Pulmonary artery endothelial cell (primary cell): ENCODE data around the gene PAM16. TPM values are rescaled to one million over a fixed set of nuclear protein-coding genes. Genes with fewer than 3 reads are reported as not detected.
A peak's percentile ranks its signal among the peaks of the same experiment; 100 is the strongest.
"Not testable (repeated sequence)": the region's sequence is repeated elsewhere in the genome, so short reads cannot be mapped to it uniquely, and the experiment has no call there.

Experiments used
- DNase-seq: peaks from one replicate; pipeline ENCODE4 v3.0.0-alpha.2; 2011; ENCODE audit warnings: low read depth, low spot score
- total RNA-seq: library from RNA; depleted of rRNA; stranded (reverse); fragments of >200 nt; gene quantifications from 2 replicates; pipeline ENCODE4 v1.2.3, GENCODE V29; 2014

PAM16 gene
- total RNA-seq, 1 donor from 2014 or later = 26.4 TPM

GRCh38 chr16:4336701-4337539, 14.2 kb downstream of the PAM16 start:
- DNase-seq = no peak

DNA sequence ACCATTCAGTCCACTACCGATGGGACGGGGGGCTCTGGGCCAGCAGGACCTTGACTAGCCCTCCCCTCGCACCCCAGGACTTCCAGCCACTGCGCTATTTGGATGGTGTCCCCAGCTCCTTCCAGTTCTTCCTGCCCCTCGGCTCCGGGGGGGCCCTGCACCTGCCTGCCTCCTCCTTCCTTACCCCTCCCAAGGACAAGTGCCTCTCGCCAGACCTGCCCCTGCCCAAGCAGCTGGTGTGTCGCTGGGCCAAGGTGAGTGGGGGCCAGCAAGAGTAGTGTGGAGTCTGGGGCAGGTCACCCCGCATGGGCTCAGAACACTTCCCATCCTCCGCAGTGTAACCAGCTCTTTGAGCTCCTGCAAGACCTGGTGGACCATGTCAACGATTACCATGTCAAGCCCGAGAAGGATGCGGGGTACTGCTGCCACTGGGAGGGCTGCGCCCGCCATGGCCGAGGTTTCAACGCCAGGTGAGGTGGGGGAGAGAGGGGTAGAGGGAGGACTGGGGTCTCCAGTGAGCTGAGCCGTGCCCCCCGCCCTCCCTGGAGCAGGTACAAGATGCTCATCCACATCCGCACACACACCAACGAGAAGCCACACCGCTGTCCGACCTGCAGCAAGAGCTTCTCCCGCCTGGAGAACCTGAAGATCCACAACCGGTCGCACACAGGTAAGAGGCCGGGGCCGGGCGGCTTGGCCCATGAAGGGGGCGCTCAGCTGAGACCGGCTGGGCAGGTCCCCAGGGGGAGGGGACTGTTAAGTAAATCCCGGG, 16.2 kb downstream of the PAM16 start:
- DNase-seq = no peak

DNA sequence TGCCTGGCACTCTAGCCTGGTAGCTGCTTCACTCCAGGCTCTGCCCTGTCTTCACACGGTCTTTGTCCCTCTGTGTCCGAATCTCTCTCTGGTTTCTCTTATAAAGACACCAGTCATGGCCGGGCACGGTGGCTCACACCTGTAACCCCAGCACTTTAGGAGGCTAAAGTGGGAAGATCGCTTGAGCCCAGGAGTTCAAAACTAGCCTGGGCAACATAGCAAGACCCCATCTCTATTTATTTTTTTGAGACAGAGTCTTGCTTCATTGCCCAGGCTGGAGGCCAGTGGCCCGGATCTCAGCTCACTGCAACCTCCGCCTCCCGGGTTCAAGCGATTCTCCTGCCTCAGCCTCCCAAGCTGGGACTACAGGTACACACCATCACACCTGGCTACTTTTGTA, 17.4 kb downstream of the PAM16 start:
- not testable (repeated sequence) for DNase-seq

- DNase-seq = no peak
These were observed 17.8 kb downstream of the PAM16 start for GRCh38 chr16:4333308-4333638.

GRCh38 chr16:4332623-4333307, 18.4 kb downstream of the PAM16 start:
- no peak for DNase-seq

DNA sequence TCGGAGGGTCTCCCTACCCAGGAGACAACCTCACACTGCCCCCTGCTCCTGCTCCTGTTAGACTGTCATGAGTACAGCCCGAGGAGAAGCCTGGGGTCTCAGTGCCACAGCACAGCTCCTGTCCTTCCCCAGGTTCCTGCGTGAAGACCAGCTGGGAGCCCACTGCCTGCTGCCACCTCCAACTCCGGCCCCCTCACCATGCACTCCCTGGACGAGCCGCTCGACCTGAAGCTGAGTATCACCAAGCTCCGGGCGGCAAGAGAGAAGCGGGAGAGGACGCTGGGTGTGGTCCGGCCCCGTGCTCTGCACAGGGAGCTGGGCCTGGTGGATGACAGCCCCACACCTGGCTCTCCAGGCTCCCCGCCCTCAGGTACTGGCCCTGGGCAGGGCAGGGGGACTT, 19.0 kb downstream of the PAM16 start:
- DNase-seq = no peak

DNA sequence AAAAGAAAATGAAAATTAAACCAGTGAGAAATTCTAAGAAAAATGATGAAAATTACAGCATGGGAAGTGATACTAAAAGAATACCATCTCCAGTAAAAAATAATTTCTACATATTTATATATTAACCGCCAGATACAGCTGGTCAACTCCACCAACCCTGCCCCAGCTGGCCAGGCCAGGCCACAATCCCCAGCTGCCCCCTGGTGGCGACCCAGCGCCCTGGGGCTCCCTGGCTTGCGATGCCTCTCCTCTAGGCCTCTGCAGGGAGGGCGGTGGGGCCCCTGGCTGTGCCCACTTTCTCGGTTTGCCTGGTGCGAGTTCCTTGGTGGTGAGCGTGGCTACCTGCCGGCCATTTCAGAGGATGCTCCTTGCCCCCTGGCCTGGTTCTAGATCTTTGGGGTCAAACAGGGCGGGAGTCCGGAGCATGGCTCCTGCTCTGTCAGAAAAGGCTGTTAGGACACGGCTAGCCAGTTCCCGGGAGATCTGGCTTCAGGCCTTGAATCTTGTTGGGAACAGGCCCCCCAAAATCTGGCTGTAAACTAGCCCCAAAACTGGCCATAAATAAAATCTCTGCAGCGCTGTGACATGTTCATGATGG, 20.7 kb downstream of the PAM16 start:
- peak; percentile 27 for DNase-seq

- DNase-seq = no peak
These were observed 22.0 kb downstream of the PAM16 start for GRCh38 chr16:4328782-4329775.

DNA sequence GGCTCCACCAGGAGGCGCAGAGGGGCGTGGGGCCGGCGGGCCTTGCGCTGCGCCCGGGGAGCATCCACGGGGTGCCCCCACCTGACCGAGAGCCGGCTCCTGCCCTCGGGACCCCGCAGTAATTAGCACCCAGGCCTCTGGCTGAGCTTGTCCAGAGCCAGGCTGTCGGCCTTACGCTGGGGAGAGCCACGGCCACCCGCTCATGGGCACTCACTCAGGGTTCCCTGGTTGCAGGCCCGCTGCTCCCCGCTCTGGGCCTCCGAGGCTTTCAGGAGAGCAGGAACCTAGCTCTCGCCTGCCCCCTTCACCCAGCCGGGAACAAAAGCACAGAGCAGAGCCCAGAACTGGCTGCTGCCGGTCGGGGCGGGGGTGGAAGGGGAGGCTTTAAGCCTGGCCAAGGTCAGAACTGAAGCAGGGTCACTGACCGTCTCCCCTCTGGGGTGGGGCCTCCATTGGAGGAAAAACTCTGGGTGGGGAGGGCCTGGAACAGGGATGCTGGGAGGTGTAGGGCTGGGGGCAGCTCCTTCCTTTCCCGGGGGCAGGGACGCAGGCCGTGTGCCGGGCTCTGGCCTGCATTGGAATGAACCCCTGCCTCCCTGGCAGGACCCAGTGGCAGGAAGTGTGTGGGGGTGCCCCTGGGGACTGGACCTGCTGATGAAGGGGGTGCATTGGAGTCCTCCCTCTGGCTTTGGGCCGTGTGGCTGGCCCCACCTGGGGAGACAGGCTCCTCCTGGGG, 22.9 kb downstream of the PAM16 start:
- peak; percentile 24 for DNase-seq

DNA sequence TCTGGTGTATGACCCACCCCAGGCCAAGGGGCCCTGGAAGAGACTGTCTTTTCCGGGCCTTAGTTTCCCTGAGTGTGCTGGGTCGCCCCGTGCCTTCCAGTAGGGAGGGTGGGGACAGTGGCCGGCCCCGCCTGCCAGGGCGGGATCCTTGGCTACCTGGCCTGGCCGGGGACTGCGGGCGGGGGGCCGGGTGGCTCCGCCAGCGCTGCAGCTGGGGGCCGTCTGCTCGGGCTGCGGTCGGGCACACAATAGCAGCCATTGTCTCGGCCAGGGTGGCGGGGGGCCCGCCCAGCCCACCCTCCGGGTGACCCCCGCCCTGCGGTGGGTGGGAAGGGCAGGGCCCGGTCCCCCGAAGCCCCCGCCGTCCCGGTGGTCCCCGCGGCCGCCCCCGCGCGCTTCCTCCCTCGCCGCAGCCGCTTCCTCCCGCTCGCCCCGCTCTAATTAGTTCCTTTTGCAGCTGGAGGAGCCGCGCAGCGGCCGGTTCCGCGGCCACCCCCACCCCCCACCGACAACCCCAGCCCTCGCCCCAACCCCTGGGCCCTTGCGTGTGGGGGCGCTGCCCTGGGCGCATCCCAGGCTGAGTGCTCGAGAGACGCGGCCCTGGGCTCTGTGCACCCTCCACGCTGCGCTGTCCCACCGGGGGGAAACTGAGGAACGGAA, 23.6 kb downstream of the PAM16 start:
- DNase-seq = no peak

- no peak for DNase-seq
These were observed 25.8 kb downstream of the PAM16 start for GRCh38 chr16:4325253-4325758.

- no peak for DNase-seq
These were observed 26.4 kb downstream of the PAM16 start for GRCh38 chr16:4324492-4325252.

GRCh38 chr16:4323845-4324488, 27.2 kb downstream of the PAM16 start:
- no peak for DNase-seq

GRCh38 chr16:4323071-4323844, 27.9 kb downstream of the PAM16 start:
- no peak for DNase-seq

GRCh38 chr16:4322121-4323052, 28.7 kb downstream of the PAM16 start:
- DNase-seq = no peak
